ENCODE results near the gene GNGT2.

GNGT2 gene

DNA sequence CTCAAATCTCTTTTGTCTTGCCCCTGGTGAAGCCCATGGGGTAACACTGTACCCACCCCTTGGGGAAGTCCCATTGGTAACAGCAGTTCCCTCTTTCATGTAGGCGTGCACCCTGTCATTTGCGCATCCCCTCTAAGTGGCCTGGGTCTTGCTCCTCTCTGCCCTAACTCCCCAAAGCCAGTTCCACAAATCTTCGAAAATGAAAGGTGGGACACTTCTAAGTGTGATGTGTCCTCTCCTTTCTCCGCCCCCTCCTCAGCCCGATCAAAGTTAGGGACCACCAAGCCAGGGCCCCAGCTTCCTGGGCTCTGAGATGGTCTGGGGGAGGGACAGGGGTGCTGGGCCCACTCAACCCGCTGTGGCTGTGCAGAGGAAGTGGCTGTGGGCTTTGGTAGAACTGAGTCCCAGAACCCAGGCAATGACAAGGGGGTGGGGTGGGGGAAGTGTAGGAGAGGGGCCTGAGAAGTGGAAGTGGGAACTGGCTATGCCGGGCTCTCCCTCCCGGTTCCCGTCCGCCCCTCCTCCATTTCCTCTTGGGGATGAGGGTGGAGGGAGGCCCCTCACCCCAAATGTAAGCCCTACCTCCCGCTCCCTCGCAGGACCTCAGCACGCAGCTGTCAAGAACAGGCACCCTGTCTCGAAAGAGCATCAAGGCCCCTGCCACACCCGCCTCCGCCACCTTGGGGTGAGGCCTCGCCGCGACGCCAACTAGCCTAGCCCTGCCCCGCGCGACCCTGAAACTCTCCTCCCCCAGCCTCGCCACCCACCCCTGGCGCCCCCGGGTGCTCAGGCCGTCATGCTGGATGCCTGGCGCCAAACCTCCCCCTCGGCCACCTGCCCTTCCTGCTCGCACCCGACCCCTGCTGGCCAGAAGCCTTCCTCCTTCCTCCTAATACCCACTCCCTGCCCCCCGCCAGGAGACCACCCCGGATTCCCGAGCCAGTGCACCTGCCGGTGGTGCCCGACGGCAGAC, 8.9 kb upstream of the GNGT2 start:
- Histone ChIP-seq H3K4me3 (ENCODE audit: low read length) (no peak overlapping the region), H3K36me3 (ENCODE audit: control insufficient read depth, insufficient read depth, low read length) (no peaks in the 10 kb centered on the region), H3K4me1 (ENCODE audit: control insufficient read depth, insufficient read depth, low read length) (peaks cover 4% of the 10 kb centered on the region), H3K27me3 (ENCODE audit: control insufficient read depth, insufficient read depth, low read length) (peaks cover 5% of the 10 kb centered on the region; the same call in 1 of the 2 replicates), H3K9me3 (ENCODE audit: control insufficient read depth, insufficient read depth, low read length) (no peaks in the 10 kb centered on the region), H3K27ac (ENCODE audit: low read length) (no peak overlapping the region)
- DNase-seq (ENCODE audit: low read depth, low spot score): no peak
- no CpG with 5 or more reads among the region's 37 CpGs for WGBS (ENCODE audit: insufficient coverage, insufficient read length)

GRCh38 chr17:49217651-49218413, 7.5 kb upstream of the GNGT2 start:
- Histone ChIP-seq H3K27me3 (ENCODE audit: control insufficient read depth, insufficient read depth, low read length) (peaks cover 2% of the 10 kb centered on the region; the same call in 1 of the 2 replicates), H3K36me3 (ENCODE audit: control insufficient read depth, insufficient read depth, low read length) (no peaks in the 10 kb centered on the region), H3K4me3 (ENCODE audit: low read length) (no peak overlapping the region), H3K9me3 (ENCODE audit: control insufficient read depth, insufficient read depth, low read length) (no peaks in the 10 kb centered on the region), H3K27ac (ENCODE audit: low read length) (no peak overlapping the region), H3K4me1 (ENCODE audit: control insufficient read depth, insufficient read depth, low read length) (peaks cover 4% of the 10 kb centered on the region)
- WGBS (ENCODE audit: insufficient coverage, insufficient read length): no CpG with 5 or more reads among the region's 17 CpGs
- DNase-seq (ENCODE audit: low read depth, low spot score): no peak

- Histone ChIP-seq H3K36me3 (ENCODE audit: control insufficient read depth, insufficient read depth, low read length) (no peaks in the 10 kb centered on the region), H3K9me3 (ENCODE audit: control insufficient read depth, insufficient read depth, low read length) (no peaks in the 10 kb centered on the region), H3K27ac (ENCODE audit: low read length) (no peak overlapping the region), H3K4me3 (ENCODE audit: low read length) (no peak overlapping the region), H3K27me3 (ENCODE audit: control insufficient read depth, insufficient read depth, low read length) (no peaks in the 10 kb centered on the region), H3K4me1 (ENCODE audit: control insufficient read depth, insufficient read depth, low read length) (peaks cover 4% of the 10 kb centered on the region)
- no CpG with 5 or more reads among the region's 11 CpGs for WGBS (ENCODE audit: insufficient coverage, insufficient read length)
- DNase-seq (ENCODE audit: low read depth, low spot score): no peak
Observed at GRCh38 chr17:49216953-49217650, 6.7 kb upstream of the GNGT2 start.

DNA sequence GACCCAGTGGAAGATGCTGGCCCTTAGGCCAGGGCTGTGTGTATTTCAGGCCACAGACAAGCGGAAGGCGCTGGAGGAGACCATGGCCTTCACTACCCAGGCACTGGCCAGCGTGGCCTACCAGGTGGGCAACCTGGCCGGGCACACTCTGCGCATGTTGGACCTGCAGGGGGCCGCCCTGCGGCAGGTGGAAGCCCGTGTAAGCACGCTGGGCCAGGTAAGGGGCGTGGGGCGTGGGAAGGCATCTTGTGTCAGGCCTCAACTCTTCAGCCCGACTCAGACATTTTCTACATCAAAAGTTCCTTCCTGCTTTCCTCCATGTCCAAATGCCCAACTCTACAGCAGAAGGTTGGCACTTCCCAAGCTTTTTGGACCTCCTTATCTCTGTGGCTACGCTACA, 6.1 kb upstream of the GNGT2 start:
- Histone ChIP-seq H3K4me1 (ENCODE audit: control insufficient read depth, insufficient read depth, low read length) (peaks cover 4% of the 10 kb centered on the region), H3K4me3 (ENCODE audit: low read length) (no peak overlapping the region), H3K36me3 (ENCODE audit: control insufficient read depth, insufficient read depth, low read length) (no peaks in the 10 kb centered on the region), H3K27me3 (ENCODE audit: control insufficient read depth, insufficient read depth, low read length) (no peaks in the 10 kb centered on the region), H3K27ac (ENCODE audit: low read length) (no peak overlapping the region), H3K9me3 (ENCODE audit: control insufficient read depth, insufficient read depth, low read length) (no peaks in the 10 kb centered on the region)
- DNase-seq (ENCODE audit: low read depth, low spot score): no peak
- WGBS (ENCODE audit: insufficient coverage, insufficient read length): no CpG with 5 or more reads among the region's 13 CpGs

GRCh38 chr17:49214676-49215360, 4.4 kb upstream of the GNGT2 start:
- no CpG with 5 or more reads among the region's 12 CpGs for WGBS (ENCODE audit: insufficient coverage, insufficient read length)
- Histone ChIP-seq H3K4me3 (ENCODE audit: low read length) (no peak overlapping the region), H3K36me3 (ENCODE audit: control insufficient read depth, insufficient read depth, low read length) (no peaks in the 10 kb centered on the region), H3K9me3 (ENCODE audit: control insufficient read depth, insufficient read depth, low read length) (no peaks in the 10 kb centered on the region), H3K27me3 (ENCODE audit: control insufficient read depth, insufficient read depth, low read length) (no peaks in the 10 kb centered on the region), H3K27ac (ENCODE audit: low read length) (no peak overlapping the region), H3K4me1 (ENCODE audit: control insufficient read depth, insufficient read depth, low read length) (peaks cover 4% of the 10 kb centered on the region)
- DNase-seq (ENCODE audit: low read depth, low spot score): no peak

GRCh38 chr17:49213847-49214246, 3.5 kb upstream of the GNGT2 start:
- Histone ChIP-seq H3K4me3 (ENCODE audit: low read length) (no peak overlapping the region), H3K4me1 (ENCODE audit: control insufficient read depth, insufficient read depth, low read length) (peaks cover 4% of the 10 kb centered on the region), H3K27me3 (ENCODE audit: control insufficient read depth, insufficient read depth, low read length) (no peaks in the 10 kb centered on the region), H3K36me3 (ENCODE audit: control insufficient read depth, insufficient read depth, low read length) (no peaks in the 10 kb centered on the region), H3K9me3 (ENCODE audit: control insufficient read depth, insufficient read depth, low read length) (no peaks in the 10 kb centered on the region), H3K27ac (ENCODE audit: low read length) (no peak overlapping the region)
- no CpG with 5 or more reads among the region's 2 CpGs for WGBS (ENCODE audit: insufficient coverage, insufficient read length)
- no peak for DNase-seq (ENCODE audit: low read depth, low spot score)

GRCh38 chr17:49213399-49213798, 3.0 kb upstream of the GNGT2 start:
- Histone ChIP-seq H3K4me1 (ENCODE audit: control insufficient read depth, insufficient read depth, low read length) (peaks cover 4% of the 10 kb centered on the region), H3K27me3 (ENCODE audit: control insufficient read depth, insufficient read depth, low read length) (no peaks in the 10 kb centered on the region), H3K9me3 (ENCODE audit: control insufficient read depth, insufficient read depth, low read length) (no peaks in the 10 kb centered on the region), H3K27ac (ENCODE audit: low read length) (no peak overlapping the region), H3K36me3 (ENCODE audit: control insufficient read depth, insufficient read depth, low read length) (no peaks in the 10 kb centered on the region), H3K4me3 (ENCODE audit: low read length) (no peak overlapping the region)
- DNase-seq (ENCODE audit: low read depth, low spot score): no peak
- WGBS (ENCODE audit: insufficient coverage, insufficient read length): no CpG with 5 or more reads among the region's 5 CpGs

- Histone ChIP-seq H3K9me3 (ENCODE audit: control insufficient read depth, insufficient read depth, low read length) (no peaks in the 10 kb centered on the region), H3K4me3 (ENCODE audit: low read length) (no peak overlapping the region), H3K36me3 (ENCODE audit: control insufficient read depth, insufficient read depth, low read length) (no peaks in the 10 kb centered on the region), H3K4me1 (ENCODE audit: control insufficient read depth, insufficient read depth, low read length) (peaks cover 1% of the 10 kb centered on the region), H3K27me3 (ENCODE audit: control insufficient read depth, insufficient read depth, low read length) (no peaks in the 10 kb centered on the region), H3K27ac (ENCODE audit: low read length) (no peak overlapping the region)
- no peak for DNase-seq (ENCODE audit: low read depth, low spot score)
- WGBS (ENCODE audit: insufficient coverage, insufficient read length): no CpG with 5 or more reads among the region's 10 CpGs
Observed at GRCh38 chr17:49209061-49209571, 1.3 kb downstream of the GNGT2 start.

GRCh38 chr17:49204516-49204915, 5.9 kb downstream of the GNGT2 start:
- no CpG with 5 or more reads among the region's 2 CpGs for WGBS (ENCODE audit: insufficient coverage, insufficient read length)
- Histone ChIP-seq H3K27ac (ENCODE audit: low read length) (no peak overlapping the region), H3K36me3 (ENCODE audit: control insufficient read depth, insufficient read depth, low read length) (no peaks in the 10 kb centered on the region), H3K4me3 (ENCODE audit: low read length) (no peak overlapping the region), H3K27me3 (ENCODE audit: control insufficient read depth, insufficient read depth, low read length) (no peaks in the 10 kb centered on the region), H3K9me3 (ENCODE audit: control insufficient read depth, insufficient read depth, low read length) (no peaks in the 10 kb centered on the region), H3K4me1 (ENCODE audit: control insufficient read depth, insufficient read depth, low read length) (no peaks in the 10 kb centered on the region)
- DNase-seq (ENCODE audit: low read depth, low spot score): no peak

All from iPS DF 6.9 (cell line).